Measurements from ENCODE around the gene TMTC2.

TMTC2 gene

DNA sequence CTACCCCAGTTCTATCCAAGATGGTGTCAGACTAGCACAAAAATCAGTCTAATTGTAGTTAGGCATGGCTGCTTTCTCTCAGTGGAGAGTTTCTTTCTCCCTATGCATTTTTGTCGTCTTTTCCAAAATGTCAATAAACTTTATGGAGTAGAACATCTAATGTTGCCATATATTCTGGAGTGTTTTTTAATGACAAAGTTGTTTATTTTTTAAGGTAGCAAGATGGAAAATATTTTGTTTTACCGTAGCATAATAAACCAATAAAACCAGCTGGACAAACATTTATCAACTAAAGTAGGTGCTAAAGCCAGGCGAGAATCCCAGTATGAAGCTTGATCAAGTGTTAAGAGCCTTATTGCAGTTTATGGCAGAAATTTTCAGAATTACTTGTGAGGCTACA, 146.3 kb downstream of the TMTC2 start:
- Histone ChIP-seq H3K79me2 (ENCODE audit: insufficient read depth, low read depth) (no peaks in the 10 kb centered on the region), H3K9ac (no peak overlapping the region), H4K20me1 (ENCODE audit: insufficient read depth) (no peaks in the 10 kb centered on the region), H2AFZ (ENCODE audit: low read depth) (no peak overlapping the region), H3K4me3 (IDR thresholded peaks at IDR 0.05; ENCODE audit: insufficient read depth, low read depth, low read length) (no peak overlapping the region), H3K27ac (no peak overlapping the region), H3K36me3 (ENCODE audit: insufficient read depth) (no peaks in the 10 kb centered on the region), H3K4me2 (no peak overlapping the region), H3K27me3 (ENCODE audit: insufficient read depth, low read depth) (no peaks in the 10 kb centered on the region), H3K4me1 (ENCODE audit: low read depth, poor library complexity, severe bottlenecking) (no peaks in the 10 kb centered on the region)
- TF ChIP-seq, protein P1, sequence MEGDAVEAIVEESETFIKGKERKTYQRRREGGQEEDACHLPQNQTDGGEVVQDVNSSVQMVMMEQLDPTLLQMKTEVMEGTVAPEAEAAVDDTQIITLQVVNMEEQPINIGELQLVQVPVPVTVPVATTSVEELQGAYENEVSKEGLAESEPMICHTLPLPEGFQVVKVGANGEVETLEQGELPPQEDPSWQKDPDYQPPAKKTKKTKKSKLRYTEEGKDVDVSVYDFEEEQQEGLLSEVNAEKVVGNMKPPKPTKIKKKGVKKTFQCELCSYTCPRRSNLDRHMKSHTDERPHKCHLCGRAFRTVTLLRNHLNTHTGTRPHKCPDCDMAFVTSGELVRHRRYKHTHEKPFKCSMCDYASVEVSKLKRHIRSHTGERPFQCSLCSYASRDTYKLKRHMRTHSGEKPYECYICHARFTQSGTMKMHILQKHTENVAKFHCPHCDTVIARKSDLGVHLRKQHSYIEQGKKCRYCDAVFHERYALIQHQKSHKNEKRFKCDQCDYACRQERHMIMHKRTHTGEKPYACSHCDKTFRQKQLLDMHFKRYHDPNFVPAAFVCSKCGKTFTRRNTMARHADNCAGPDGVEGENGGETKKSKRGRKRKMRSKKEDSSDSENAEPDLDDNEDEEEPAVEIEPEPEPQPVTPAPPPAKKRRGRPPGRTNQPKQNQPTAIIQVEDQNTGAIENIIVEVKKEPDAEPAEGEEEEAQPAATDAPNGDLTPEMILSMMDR (conservative IDR thresholded peaks at IDR 0.05; ENCODE audit: low read depth, low read length): no peak

DNA sequence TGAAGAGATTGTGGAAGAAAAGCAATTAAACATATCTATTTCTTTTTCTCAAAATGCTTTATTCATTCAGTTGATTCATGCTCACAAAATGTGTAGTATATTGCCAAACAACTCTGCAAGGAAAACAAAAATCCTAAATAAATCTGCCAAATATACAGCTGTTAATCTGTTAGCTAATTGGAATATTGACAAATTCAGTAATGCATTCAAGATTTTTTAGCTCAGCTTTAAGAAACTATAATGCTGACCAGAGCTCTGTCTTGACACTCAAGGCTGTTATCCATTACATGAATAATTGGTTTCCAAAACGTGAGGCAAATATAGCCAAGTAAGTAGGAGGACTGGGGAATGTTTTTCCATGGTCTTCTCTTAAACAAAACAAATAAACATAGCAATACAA, 146.8 kb downstream of the TMTC2 start:
- no peak overlapping the region for H3K4me3 ChIP-seq (IDR thresholded peaks at IDR 0.05; ENCODE audit: insufficient read depth, low read depth, low read length)
- no peaks in the 10 kb centered on the region for H3K27me3 ChIP-seq (ENCODE audit: insufficient read depth, low read depth)
- TF ChIP-seq, protein P1 (conservative IDR thresholded peaks at IDR 0.05; ENCODE audit: low read depth, low read length): no peak
- no peak overlapping the region for H3K9ac ChIP-seq
- H3K4me1 ChIP-seq (ENCODE audit: low read depth, poor library complexity, severe bottlenecking): no peaks in the 10 kb centered on the region
- no peak overlapping the region for H3K4me2 ChIP-seq
- H2AFZ ChIP-seq (ENCODE audit: low read depth): no peak overlapping the region
- H3K27ac ChIP-seq: no peak overlapping the region
- H4K20me1 ChIP-seq (ENCODE audit: insufficient read depth): no peaks in the 10 kb centered on the region
- H3K79me2 ChIP-seq (ENCODE audit: insufficient read depth, low read depth): no peaks in the 10 kb centered on the region
- H3K36me3 ChIP-seq (ENCODE audit: insufficient read depth): no peaks in the 10 kb centered on the region

DNA sequence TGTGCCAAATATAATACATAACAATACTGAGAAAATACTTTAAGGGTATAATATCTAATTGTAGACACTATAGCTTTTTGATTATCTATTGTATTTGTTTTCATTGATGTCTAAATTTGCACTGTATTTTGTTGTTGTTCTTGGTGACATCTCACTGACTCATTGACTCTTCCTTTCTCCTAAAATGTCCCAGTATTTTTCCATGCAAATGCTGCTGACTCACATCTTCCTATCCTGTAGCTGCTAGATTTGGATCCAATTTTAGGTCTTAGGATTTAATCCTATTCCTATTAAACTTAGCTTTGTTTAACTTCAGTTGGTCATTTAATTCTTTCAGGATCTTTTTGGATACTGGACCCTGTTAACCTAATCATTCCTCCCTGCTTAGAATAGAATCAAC, 148.5 kb downstream of the TMTC2 start:
- no peak overlapping the region for H3K4me2 ChIP-seq
- TF ChIP-seq, protein P1 (conservative IDR thresholded peaks at IDR 0.05; ENCODE audit: low read depth, low read length): no peak

DNA sequence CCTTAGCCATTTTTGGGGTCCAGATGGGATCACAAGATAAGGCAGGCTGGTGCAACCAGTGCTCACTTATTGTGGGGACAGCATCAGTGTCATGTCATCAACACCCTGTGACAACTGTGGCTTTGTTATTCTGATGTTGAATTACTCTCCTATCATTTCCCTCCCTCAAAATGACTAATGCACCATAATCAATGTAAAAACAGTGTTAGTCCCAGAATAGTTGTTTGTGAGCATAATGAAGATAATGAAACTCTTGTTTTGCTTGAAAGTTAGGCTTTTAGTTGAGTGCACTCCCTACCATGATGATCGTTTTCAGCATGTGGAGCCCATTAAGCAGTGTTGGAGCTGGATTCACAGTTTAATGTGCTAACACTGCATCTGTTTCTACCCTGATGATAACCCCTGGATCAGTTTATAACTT, 151.4 kb downstream of the TMTC2 start:
- H3K4me3 ChIP-seq (IDR thresholded peaks at IDR 0.05; ENCODE audit: insufficient read depth, low read depth, low read length): no peak overlapping the region
- H3K27ac ChIP-seq: no peak overlapping the region
- H2AFZ ChIP-seq (ENCODE audit: low read depth): no peak overlapping the region
- no peaks in the 10 kb centered on the region for H4K20me1 ChIP-seq (ENCODE audit: insufficient read depth)
- no peaks in the 10 kb centered on the region for H3K27me3 ChIP-seq (ENCODE audit: insufficient read depth, low read depth)
- no peaks in the 10 kb centered on the region for H3K4me1 ChIP-seq (ENCODE audit: low read depth, poor library complexity, severe bottlenecking)
- H3K79me2 ChIP-seq (ENCODE audit: insufficient read depth, low read depth): no peaks in the 10 kb centered on the region
- H3K4me2 ChIP-seq: no peak overlapping the region
- TF ChIP-seq, protein P1 (conservative IDR thresholded peaks at IDR 0.05; ENCODE audit: low read depth, low read length): no peak
- no peak overlapping the region for H3K9ac ChIP-seq
- H3K36me3 ChIP-seq (ENCODE audit: insufficient read depth): no peaks in the 10 kb centered on the region

More for the DNA sequence above, 148.5 kb downstream of the TMTC2 start:
- Histone ChIP-seq H3K27me3 (ENCODE audit: insufficient read depth, low read depth) (no peaks in the 10 kb centered on the region), H3K4me3 (IDR thresholded peaks at IDR 0.05; ENCODE audit: insufficient read depth, low read depth, low read length) (no peak overlapping the region), H3K4me1 (ENCODE audit: low read depth, poor library complexity, severe bottlenecking) (no peaks in the 10 kb centered on the region), H3K36me3 (ENCODE audit: insufficient read depth) (no peaks in the 10 kb centered on the region), H3K9ac (no peak overlapping the region), H4K20me1 (ENCODE audit: insufficient read depth) (no peaks in the 10 kb centered on the region), H3K27ac (no peak overlapping the region), H3K79me2 (ENCODE audit: insufficient read depth, low read depth) (no peaks in the 10 kb centered on the region), H2AFZ (ENCODE audit: low read depth) (no peak overlapping the region)

All from KMS-11 (cell line).